Measurements from ENCODE around the gene SLC37A1. TPM values are rescaled to one million over a fixed set of nuclear protein-coding genes. Genes with fewer than 3 reads are reported as not detected.

The SLC37A1 gene
- total RNA-seq, 2 donors from 2014 or later, result 98.5 to 118 TPM

DNA sequence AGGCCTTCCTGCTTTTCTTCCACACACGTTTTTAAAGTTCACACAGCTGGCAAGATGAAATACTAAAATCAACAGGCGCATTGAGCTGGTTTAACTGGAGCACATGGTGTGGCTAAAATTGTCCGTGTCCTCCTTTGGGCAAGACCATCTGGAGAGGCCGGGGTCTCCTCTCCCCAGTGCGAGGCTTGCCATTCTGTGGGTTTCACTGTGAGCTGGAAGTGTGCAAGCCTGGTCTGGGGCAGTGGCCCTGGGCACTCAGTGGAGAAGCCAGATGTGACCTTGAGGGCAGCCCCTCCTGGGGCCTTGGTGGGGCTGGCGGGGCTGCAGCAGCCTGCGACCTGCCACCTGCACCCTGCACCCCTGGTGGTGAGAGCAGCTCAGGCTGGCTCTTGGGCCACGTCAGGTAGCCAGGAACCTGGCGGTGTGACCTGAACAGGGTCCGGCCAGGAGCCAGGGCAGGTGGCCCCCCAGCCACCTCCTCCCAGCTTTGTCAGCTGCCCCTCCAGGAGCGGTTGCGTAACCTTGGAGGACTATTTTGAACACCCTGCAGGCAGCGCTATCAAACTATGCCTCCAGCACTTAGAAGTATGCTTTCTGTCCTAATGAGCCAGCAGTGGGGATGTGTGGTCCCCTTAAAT lies 52.4 kb downstream of the SLC37A1 start:
- no peak overlapping the region for H3K4me3 ChIP-seq
- no peak for DNase-seq
- H3K27me3 ChIP-seq, result no peaks in the 10 kb centered on the region
- intact Hi-C loops (cut with DNase I), result no loop called here
- H3K27ac ChIP-seq, result no peak overlapping the region
- peaks cover 42% of the 10 kb centered on the region for H3K36me3 ChIP-seq
- H3K9me3 ChIP-seq, result no peaks in the 10 kb centered on the region
- no peaks in the 10 kb centered on the region for H3K4me1 ChIP-seq
- H3K9ac ChIP-seq (ENCODE audit: low read depth in 2 of 2, low read length in 2 of 2), result no peak overlapping the region
- TF ChIP-seq, protein P1, sequence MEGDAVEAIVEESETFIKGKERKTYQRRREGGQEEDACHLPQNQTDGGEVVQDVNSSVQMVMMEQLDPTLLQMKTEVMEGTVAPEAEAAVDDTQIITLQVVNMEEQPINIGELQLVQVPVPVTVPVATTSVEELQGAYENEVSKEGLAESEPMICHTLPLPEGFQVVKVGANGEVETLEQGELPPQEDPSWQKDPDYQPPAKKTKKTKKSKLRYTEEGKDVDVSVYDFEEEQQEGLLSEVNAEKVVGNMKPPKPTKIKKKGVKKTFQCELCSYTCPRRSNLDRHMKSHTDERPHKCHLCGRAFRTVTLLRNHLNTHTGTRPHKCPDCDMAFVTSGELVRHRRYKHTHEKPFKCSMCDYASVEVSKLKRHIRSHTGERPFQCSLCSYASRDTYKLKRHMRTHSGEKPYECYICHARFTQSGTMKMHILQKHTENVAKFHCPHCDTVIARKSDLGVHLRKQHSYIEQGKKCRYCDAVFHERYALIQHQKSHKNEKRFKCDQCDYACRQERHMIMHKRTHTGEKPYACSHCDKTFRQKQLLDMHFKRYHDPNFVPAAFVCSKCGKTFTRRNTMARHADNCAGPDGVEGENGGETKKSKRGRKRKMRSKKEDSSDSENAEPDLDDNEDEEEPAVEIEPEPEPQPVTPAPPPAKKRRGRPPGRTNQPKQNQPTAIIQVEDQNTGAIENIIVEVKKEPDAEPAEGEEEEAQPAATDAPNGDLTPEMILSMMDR (IDR thresholded peaks at IDR 0.05), result no peak

DNA sequence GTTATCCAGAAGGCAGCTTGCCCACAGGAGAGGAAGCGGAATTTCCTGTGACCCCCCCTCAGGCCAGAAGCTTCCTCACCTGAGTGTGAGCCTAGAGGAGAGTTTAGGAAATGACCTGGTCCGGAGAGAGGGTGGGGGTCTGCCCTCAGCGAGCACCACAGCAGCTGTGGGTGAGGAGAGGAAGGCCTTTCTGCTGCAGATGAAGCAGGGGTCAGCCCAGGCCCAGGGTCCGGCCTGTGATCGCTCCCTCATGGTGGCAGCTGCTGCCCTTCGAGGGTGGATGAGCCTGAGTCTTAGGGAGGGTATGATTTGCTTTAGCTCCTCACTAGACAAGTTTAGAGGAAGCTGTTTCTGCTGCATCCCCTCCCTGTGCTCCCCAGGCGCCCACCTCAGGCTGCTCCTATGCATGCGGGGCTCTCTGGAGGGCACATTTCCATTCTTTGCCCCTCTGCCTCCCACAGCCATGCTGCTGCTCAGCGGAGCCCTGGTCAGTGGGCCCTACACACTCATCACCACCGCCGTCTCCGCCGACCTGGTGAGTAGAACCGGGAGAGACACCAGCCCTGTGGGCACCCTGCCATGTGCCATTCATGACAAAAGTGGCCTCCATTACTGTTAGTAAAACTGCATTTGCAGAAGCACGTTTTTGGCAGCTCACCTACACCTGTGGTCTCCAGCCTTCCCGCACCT lies 53.0 kb downstream of the SLC37A1 start:
- Histone ChIP-seq H3K9me3 (no peaks in the 10 kb centered on the region), H3K4me1 (no peaks in the 10 kb centered on the region), H3K9ac (ENCODE audit: low read depth in 2 of 2, low read length in 2 of 2) (no peak overlapping the region), H3K27me3 (no peaks in the 10 kb centered on the region), H3K4me3 (no peak overlapping the region), H3K36me3 (peaks cover 47% of the 10 kb centered on the region), H3K27ac (no peak overlapping the region)
- no peak for DNase-seq
- intact Hi-C loops (cut with DNase I), result no loop called here
- TF ChIP-seq, protein P1 (IDR thresholded peaks at IDR 0.05), result no peak

DNA sequence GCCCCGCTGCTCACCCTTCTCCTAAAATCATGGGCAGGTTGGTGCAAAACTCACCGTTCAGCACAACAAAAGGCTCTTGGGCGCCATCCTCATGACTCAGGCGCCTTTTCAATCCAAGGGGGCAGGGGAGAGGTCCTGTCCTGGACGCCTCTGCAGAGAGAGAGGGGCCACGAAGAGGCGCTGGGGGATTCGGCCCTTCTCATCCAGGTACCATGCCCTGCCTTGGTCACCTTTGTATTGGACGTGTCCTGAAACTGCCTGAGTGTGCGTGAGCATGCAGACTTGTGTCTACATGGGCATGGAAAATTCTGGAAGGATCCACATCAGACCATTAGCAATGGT lies 53.5 kb downstream of the SLC37A1 start:
- intact Hi-C loops (cut with DNase I), result no loop called here
- Histone ChIP-seq H3K9me3 (no peaks in the 10 kb centered on the region), H3K9ac (ENCODE audit: low read depth in 2 of 2, low read length in 2 of 2) (no peak overlapping the region), H3K27ac (no peak overlapping the region), H3K4me1 (no peaks in the 10 kb centered on the region), H3K27me3 (no peaks in the 10 kb centered on the region), H3K36me3 (peaks cover 50% of the 10 kb centered on the region), H3K4me3 (no peak overlapping the region)
- TF ChIP-seq, protein P1 (IDR thresholded peaks at IDR 0.05), result no peak
- DNase-seq, result no peak

DNA sequence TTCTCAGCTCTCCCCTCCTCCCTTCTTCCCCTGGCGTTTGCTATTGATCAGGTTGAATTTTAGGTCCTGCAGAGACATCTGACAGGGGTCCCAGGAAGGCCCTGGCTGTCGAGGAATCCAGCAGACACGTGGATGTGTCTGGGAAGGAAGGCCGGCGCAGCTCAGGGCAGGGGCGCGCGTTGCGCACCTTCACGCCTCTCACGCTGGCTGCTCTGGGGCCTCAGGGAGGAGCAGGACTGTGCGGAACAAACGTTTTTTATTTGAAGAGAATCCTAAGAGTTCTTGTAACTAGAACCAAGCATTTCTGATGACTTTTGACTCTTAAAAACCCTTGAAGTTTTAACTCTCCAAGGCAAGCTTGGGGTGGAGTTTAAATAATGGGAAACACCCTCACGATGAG lies 54.2 kb downstream of the SLC37A1 start:
- H3K36me3 ChIP-seq, result peaks cover 51% of the 10 kb centered on the region
- no peak overlapping the region for H3K27ac ChIP-seq
- no peak for DNase-seq

DNA sequence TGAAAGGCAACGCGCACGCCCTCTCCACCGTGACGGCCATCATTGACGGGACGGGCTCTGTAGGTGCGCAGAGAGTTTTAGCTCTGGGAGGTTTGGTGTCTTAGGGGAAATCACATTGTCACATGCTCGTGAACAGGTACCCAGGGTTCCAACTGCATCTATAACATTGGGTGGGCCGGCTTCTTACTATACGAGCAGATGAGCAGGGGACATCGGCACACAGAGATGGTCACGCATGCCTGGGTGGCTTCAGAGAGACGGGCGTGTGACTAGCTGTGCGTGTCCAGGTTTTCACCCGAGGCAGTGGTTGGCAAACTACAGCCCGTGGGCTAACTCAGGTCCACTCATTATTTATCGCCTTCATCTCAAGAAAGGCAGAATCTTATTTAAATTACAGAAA lies 54.7 kb downstream of the SLC37A1 start:
- no peaks in the 10 kb centered on the region for H3K9me3 ChIP-seq
- intact Hi-C loops (cut with DNase I), result no loop called here
- H3K9ac ChIP-seq (ENCODE audit: low read depth in 2 of 2, low read length in 2 of 2), result no peak overlapping the region
- no peak overlapping the region for H3K4me3 ChIP-seq
- no peaks in the 10 kb centered on the region for H3K27me3 ChIP-seq
- peaks cover 49% of the 10 kb centered on the region for H3K36me3 ChIP-seq
- H3K4me1 ChIP-seq, result no peaks in the 10 kb centered on the region
- H3K27ac ChIP-seq, result no peak overlapping the region
- DNase-seq, result no peak
- TF ChIP-seq, protein P1 (IDR thresholded peaks at IDR 0.05), result no peak

More for the DNA sequence above, 54.2 kb downstream of the SLC37A1 start:
- Histone ChIP-seq H3K4me1 (no peaks in the 10 kb centered on the region), H3K9ac (ENCODE audit: low read depth in 2 of 2, low read length in 2 of 2) (no peak overlapping the region), H3K9me3 (no peaks in the 10 kb centered on the region), H3K4me3 (no peak overlapping the region), H3K27me3 (no peaks in the 10 kb centered on the region)
- intact Hi-C loops (cut with DNase I), result no loop called here
- TF ChIP-seq, protein P1 (IDR thresholded peaks at IDR 0.05), result no peak

All from colonic mucosa (tissue), 4 donors.